MM.1S (cell line): Measurements from ENCODE around the gene ADRA2C.

Source experiments
- DNase-seq: peaks from one replicate; pipeline ENCODE4 v3.0.0-alpha.2; 2015
- H2AFZ ChIP-seq: fragments of 300-600 bp; sonication (generic); 2 replicates; pipeline ENCODE4 v1.6.0; 2016; ENCODE audit warnings: antibody characterized with exemption, low read length
- H3F3A ChIP-seq: fragments of 300-600 bp; sonication (generic); 2 replicates; pipeline ENCODE4 v1.6.1; 2016; ENCODE audit warnings: mild to moderate bottlenecking, antibody characterized with exemption, low read length, moderate library complexity, mixed read lengths; ENCODE audit not compliant: insufficient read depth
- H3K27ac ChIP-seq: fragments of 300-600 bp; sonication (generic); 2 replicates; pipeline ENCODE4 v1.5.1; 2016; ENCODE audit warnings: mild to moderate bottlenecking, low read length
- H3K27me3 ChIP-seq: fragments of 300-600 bp; sonication (generic); replicated peaks from 2 replicates; pipeline ENCODE4 v1.6.0; 2016; ENCODE audit warnings: low read length; ENCODE audit not compliant: insufficient read depth
- H3K36me3 ChIP-seq: fragments of 300-600 bp; sonication (generic); replicated peaks from 2 replicates; pipeline ENCODE4 v1.6.1; 2016; ENCODE audit warnings: mild to moderate bottlenecking, low read length, mixed read lengths; ENCODE audit not compliant: insufficient read depth
- H3K4me1 ChIP-seq: fragments of 300-600 bp; sonication (generic); 2 replicates; pipeline ENCODE4 v1.6.1; 2016; ENCODE audit warnings: low read length, mixed read lengths
- H3K4me2 ChIP-seq: fragments of 300-600 bp; sonication (generic); 2 replicates; pipeline ENCODE4 v1.6.0; 2016; ENCODE audit warnings: low read depth, low read length
- H3K4me3 ChIP-seq: fragments of 300-600 bp; sonication (generic); 2 replicates; pipeline ENCODE4 v1.5.1; 2016; ENCODE audit warnings: low read length, mixed read lengths
- H3K79me2 ChIP-seq: fragments of 300-600 bp; sonication (generic); 2 replicates; pipeline ENCODE4 v1.6.1; 2016; ENCODE audit warnings: mixed run types, low read length, mixed read lengths
- H3K9ac ChIP-seq: fragments of 300-600 bp; sonication (generic); 2 replicates; pipeline ENCODE4 v1.6.1; 2016; ENCODE audit warnings: low read length, mixed read lengths
- H3K9me2 ChIP-seq: fragments of 300-600 bp; sonication (generic); replicated peaks from 2 replicates; pipeline ENCODE4 v1.6.1; 2016; ENCODE audit warnings: mild to moderate bottlenecking, low read length, mixed read lengths; ENCODE audit not compliant: insufficient read depth
- H3K9me3 ChIP-seq: fragments of 300-600 bp; sonication (generic); replicated peaks from 2 replicates; pipeline ENCODE4 v1.6.1; 2016; ENCODE audit warnings: mild to moderate bottlenecking, low read length, mixed read lengths; ENCODE audit not compliant: insufficient read depth
- H4K20me1 ChIP-seq: fragments of 300-600 bp; sonication (generic); 2 replicates; pipeline ENCODE4 v1.6.1; 2016; ENCODE audit warnings: mild to moderate bottlenecking, low read length, moderate library complexity, mixed read lengths; ENCODE audit not compliant: insufficient read depth
- CTCF ChIP-seq: fragments of 300-600 bp; sonication (generic); IDR thresholded peaks from 2 replicates; pipeline ENCODE4 v1.5.1; 2016; ENCODE audit warnings: antibody characterized with exemption, low read length, mixed read lengths
- EZH2 ChIP-seq: fragments of 300-600 bp; sonication (generic); optimal IDR thresholded peaks from 2 replicates; pipeline ENCODE3; 2017; ENCODE audit warnings: low read depth, mild to moderate bottlenecking, antibody characterized with exemption, low read length, mixed read lengths
- EZH2phosphoT487 ChIP-seq: fragments of 300-600 bp; sonication (generic); IDR thresholded peaks from 2 replicates; pipeline ENCODE4 v1.6.1; 2018; ENCODE audit warnings: antibody characterized with exemption, low read length

The ADRA2C gene

GRCh38 chr4:3787489-3788365 lies 21.5 kb downstream of the ADRA2C start:
- no peak overlapping the region for H3K4me2 ChIP-seq
- no peaks in the 10 kb centered on the region for H3K9me3 ChIP-seq
- no peak overlapping the region for H3K9ac ChIP-seq
- no peak overlapping the region for H3K4me3 ChIP-seq
- TF ChIP-seq EZH2phosphoT487 (no peak), CTCF (no peak), EZH2 (no peak)
- no peaks in the 10 kb centered on the region for H3K36me3 ChIP-seq
- H3K9me2 ChIP-seq, result no peaks in the 10 kb centered on the region
- peaks cover 3% of the 10 kb centered on the region; the same call in 1 of the 2 replicates for H4K20me1 ChIP-seq
- H3K4me1 ChIP-seq, result no peaks in the 10 kb centered on the region
- no peak overlapping the region for H2AFZ ChIP-seq
- no peaks in the 10 kb centered on the region for H3F3A ChIP-seq
- peaks cover 59% of the 10 kb centered on the region for H3K27me3 ChIP-seq
- no peak overlapping the region for H3K27ac ChIP-seq
- no peak for DNase-seq
- no peaks in the 10 kb centered on the region for H3K79me2 ChIP-seq

- Histone ChIP-seq H3K9ac (no peak overlapping the region), H2AFZ (no peak overlapping the region), H3K9me3 (no peaks in the 10 kb centered on the region), H3F3A (no peaks in the 10 kb centered on the region), H3K79me2 (no peaks in the 10 kb centered on the region), H3K4me2 (no peak overlapping the region), H3K36me3 (no peaks in the 10 kb centered on the region), H3K4me3 (no peak overlapping the region), H3K4me1 (no peaks in the 10 kb centered on the region), H4K20me1 (peaks cover 3% of the 10 kb centered on the region; the same call in 1 of the 2 replicates), H3K27ac (no peak overlapping the region), H3K27me3 (peaks cover 54% of the 10 kb centered on the region), H3K9me2 (no peaks in the 10 kb centered on the region)
- no peak for DNase-seq
- TF ChIP-seq EZH2phosphoT487 (no peak), CTCF (no peak), EZH2 (no peak)
These were observed 22.1 kb downstream of the ADRA2C start for GRCh38 chr4:3788366-3788660.

DNA sequence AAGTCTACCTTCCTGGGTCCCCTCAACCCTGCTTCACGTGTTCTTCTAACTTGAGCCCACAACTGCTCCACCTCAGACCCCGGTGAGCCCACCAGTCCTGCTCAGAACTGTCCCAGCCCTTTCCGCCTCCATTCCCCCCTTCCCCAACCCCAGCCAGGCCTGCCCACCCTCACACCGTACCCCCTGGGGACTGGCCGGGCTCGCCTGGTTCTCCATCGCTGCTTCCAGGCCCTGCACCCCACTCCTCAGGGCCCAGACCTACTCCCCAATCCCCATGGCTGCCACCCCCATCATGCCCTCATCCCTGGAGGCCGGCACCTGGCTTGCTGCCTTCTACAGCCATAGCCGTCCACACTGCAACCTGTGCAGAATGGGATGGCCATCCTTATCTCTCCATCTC lies 23.4 kb downstream of the ADRA2C start:
- TF ChIP-seq EZH2, result no peak
- H3K9me3 ChIP-seq, result no peaks in the 10 kb centered on the region
- H3K27ac ChIP-seq, result no peak overlapping the region

GRCh38 chr4:3790006-3790561 lies 23.9 kb downstream of the ADRA2C start:
- no peaks in the 10 kb centered on the region for H3K9me2 ChIP-seq
- no peak overlapping the region for H2AFZ ChIP-seq
- peaks cover 53% of the 10 kb centered on the region for H3K27me3 ChIP-seq
- H3K9me3 ChIP-seq, result no peaks in the 10 kb centered on the region
- no peaks in the 10 kb centered on the region for H3K36me3 ChIP-seq
- TF ChIP-seq EZH2phosphoT487 (no peak), EZH2 (no peak), CTCF (no peak)
- H3K9ac ChIP-seq, result no peak overlapping the region
- H3K4me1 ChIP-seq, result no peaks in the 10 kb centered on the region
- H3K79me2 ChIP-seq, result no peaks in the 10 kb centered on the region
- no peaks in the 10 kb centered on the region for H3F3A ChIP-seq
- no peak overlapping the region for H3K4me2 ChIP-seq
- DNase-seq, result no peak
- H3K4me3 ChIP-seq, result no peak overlapping the region
- no peak overlapping the region for H3K27ac ChIP-seq
- peaks cover 3% of the 10 kb centered on the region for H4K20me1 ChIP-seq

More for the DNA sequence above, 23.4 kb downstream of the ADRA2C start:
- no peaks in the 10 kb centered on the region for H3F3A ChIP-seq
- H3K4me1 ChIP-seq, result no peaks in the 10 kb centered on the region
- peaks cover 52% of the 10 kb centered on the region for H3K27me3 ChIP-seq
- no peak overlapping the region for H3K9ac ChIP-seq
- H4K20me1 ChIP-seq, result peaks cover 3% of the 10 kb centered on the region
- H2AFZ ChIP-seq, result no peak overlapping the region
- H3K9me2 ChIP-seq, result no peaks in the 10 kb centered on the region
- H3K36me3 ChIP-seq, result no peaks in the 10 kb centered on the region
- no peak for DNase-seq
- no peaks in the 10 kb centered on the region for H3K79me2 ChIP-seq
- no peak overlapping the region for H3K4me2 ChIP-seq
- H3K4me3 ChIP-seq, result no peak overlapping the region
